T-helper 22 cell (primary cell): ENCODE measurements around the gene GUCY2C.

Source experiments
- DNase-seq: peaks from one replicate; pipeline ENCODE4 v3.0.0-alpha.2; 2020; ENCODE audit warnings: low read depth

GUCY2C gene

DNA sequence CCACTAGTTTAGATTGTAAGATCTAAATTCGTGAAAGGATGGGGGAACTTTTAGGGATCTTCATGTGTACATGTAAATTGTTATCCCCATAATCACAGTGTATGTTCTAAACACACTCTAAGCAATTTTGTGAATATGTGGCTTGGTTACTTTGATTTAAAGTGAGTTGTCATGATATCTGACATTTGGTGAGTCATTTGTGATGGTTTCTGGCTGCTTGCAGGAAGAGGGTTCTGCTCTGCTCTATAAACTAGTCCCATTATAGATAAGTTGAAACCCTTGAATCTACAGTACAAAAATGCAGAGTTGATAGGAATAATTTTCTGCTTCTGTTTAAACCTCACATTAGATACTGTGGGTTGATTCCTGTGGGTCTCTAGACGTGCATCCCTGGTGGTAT lies 14.8 kb downstream of the GUCY2C start:
- no peak for DNase-seq

- no peak for DNase-seq
These were observed 15.2 kb downstream of the GUCY2C start for GRCh38 chr12:14681190-14681589.

DNA sequence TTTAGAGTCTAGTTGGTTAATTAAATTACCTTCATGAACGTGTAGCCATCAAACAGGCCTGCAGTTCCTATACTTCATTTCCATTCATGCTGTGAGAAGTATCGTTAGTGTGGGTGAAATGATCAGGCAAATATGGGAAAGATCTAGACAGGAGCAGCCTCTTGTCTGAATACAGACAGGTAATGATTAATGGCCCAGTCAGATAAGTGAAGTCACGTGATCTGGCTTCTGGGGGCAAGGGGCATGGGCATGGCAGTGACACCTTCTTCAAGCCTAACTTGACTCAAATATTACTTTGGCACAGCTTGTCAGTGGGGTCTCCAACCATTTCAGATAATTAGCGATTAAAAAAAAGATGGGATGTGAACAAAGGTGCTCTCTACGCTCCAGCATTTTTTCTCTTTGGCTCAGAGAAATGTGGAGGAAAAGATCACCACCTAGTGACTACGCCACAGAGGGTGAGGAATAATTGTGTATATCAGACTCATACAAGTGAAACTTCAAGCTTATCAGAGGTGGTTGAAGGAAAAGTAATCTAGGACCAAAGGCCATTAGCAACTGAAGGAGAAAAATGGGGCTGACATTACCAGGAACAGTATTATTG lies 17.8 kb downstream of the GUCY2C start:
- no peak for DNase-seq

DNA sequence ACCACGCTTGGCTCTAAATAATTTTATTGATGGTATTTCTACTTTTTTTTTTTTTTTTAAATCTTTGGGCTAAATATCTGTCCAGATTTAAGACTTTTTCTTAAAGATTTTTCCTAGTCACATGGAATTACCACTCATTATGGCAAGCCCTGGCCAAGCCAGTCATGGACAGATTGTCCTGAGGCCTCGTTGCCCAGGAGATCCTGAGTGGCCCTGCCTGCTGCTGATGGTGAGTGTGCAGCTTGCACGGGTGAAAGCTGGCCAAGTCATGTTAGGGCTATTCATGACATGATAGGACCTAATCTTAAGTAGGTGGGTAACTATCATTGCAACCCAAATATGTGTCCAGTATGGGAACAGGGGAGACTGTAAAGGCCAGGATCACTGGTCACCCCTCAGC lies 27.8 kb downstream of the GUCY2C start:
- DNase-seq, result no peak

GRCh38 chr12:14665354-14666348 lies 30.7 kb downstream of the GUCY2C start:
- no peak for DNase-seq

DNA sequence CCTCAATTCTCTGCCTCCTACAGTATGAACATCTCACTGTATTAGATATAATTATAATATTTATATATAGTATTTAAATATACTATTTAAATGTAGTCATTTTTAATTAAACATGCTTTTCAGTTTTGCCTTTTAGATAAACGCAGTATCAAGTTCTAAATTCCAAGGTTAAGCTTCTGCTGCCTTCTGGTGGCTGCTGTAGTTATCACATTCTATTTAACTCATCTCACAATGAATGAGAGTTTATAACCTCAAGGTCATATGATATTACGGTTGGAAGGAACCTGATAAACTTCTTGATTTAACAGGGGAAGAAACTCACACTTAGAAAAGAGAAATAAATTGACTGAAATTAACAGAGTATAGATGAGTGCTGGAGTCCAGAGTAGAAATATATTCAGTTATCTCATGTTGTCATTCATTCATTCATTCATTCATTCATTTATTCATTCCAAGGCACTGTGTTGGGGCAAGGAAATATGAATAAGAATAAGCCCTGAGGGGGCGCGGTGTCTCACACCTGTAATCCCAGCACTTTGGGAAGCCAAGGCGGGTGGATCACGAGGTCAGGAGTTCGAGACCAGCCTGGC lies 31.9 kb downstream of the GUCY2C start:
- peak; percentile 1 for DNase-seq

GRCh38 chr12:14663002-14663401 lies 33.4 kb downstream of the GUCY2C start:
- DNase-seq, result no peak

- no peak for DNase-seq
These were observed 39.6 kb downstream of the GUCY2C start for GRCh38 chr12:14656846-14657245.

- DNase-seq, result no peak
These were observed 41.1 kb downstream of the GUCY2C start for GRCh38 chr12:14655284-14655683.

DNA sequence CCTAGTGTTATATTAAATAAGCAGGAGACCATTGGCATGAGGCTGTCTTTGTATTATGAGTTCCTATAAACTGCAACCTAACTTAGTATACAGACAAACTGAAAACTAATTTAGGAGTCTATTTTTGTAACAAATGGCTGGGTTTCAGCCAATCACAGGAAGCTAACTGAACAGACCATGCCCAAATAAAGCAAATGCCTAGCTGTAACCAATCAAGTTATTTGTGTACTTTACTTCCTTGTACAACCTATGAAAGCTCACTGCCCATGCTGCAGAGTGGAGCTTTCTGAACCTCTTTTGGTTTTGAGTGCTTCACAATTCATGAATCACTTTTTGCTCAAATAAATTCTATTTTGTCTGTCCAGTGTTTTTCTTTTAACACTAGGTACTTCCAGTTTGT lies 41.6 kb downstream of the GUCY2C start:
- DNase-seq, result no peak

- DNase-seq, result no peak
These were observed 42.0 kb downstream of the GUCY2C start for GRCh38 chr12:14654416-14654815.

- no peak for DNase-seq
These were observed 43.9 kb downstream of the GUCY2C start for GRCh38 chr12:14652483-14652882.

- no peak for DNase-seq
These were observed 45.0 kb downstream of the GUCY2C start for GRCh38 chr12:14651371-14651770.

DNA sequence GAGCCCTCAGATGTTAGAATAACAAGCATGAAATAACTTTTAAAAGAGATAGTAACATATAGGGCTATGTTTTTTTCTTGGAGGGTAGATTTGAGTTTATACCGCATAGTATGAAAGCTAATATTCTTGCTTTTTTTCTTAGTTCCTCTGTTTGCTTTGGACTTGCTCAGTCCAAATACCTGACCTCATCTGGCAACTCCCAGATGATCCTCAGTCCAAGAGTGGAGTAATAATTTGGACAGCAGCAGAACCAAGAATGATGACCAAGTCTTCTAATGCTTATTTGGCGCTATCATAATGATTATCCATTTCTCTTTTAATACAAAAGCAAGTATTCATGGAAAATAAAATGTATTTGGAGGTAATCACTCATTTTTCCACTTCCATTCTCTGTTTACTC lies 45.6 kb downstream of the GUCY2C start:
- DNase-seq, result no peak

DNA sequence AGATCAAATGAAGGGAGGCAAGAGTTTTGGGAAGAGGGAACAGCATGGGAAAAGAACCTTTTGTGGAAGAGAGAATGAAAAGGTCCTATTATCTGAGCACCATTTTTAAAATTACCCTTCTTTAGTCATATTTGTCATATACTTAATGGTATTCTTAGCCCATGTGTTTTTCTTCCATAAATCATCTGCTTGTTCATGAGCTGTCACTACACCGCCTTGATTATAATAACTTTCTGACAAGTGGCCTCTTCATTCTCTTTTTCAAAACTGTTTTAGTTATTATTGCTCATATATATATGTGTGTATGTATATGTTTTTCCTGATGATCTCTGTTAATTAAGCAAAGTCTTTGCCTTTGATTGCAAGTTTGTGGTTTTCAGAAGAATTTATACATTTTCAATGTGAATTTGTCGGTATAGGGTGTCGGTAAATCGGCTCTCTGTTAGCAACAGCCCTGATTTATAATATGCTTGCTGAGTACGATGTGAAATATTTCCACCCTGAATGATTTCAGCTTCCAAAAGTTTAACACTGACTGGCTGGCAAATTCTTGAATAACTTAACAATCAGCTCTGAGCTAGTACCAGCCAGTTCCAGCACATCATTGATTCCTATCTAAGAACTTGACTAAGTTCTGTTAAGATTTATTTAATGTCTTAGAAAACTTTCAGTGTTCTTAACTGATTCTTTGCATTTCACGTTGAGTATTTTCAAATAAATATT lies 49.2 kb downstream of the GUCY2C start:
- DNase-seq, result no peak

DNA sequence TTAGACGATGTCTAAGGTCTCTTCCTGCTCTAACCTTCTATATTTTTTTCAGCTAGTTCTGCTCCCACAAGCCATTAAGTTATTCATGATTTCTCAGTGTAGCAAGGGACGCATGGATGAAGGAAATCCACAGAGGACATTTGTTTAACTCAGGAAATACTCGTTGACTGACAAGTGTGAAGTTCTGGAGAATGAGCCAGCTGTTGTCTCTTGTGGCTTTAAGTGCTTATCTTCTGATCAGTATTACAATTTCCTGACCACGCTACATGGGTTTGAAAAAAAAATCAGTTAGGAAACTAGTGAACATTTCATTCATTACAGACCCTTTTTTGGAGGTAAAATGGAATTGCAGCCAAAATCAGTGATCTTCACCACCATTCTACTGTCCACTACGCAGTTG lies 53.1 kb downstream of the GUCY2C start:
- no peak for DNase-seq

DNA sequence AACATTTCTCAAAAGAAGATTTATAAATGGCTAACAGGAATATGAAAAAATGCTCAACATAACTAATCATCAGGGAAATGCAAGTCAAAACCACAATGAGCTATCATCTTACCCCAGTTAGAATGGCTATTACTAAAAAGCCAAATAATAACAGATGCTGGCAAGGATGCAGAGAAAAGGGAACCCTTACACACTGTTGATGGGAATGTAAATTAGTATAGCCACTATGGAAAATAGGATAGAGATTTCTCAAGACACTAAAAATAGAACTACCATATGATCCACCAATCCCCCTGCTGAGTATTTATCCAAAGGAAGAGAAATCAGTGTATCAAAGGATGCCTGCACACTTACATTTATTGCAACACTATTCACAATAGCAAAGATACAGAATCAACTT lies 58.3 kb downstream of the GUCY2C start:
- no peak for DNase-seq

- no peak for DNase-seq
These were observed 60.6 kb downstream of the GUCY2C start for GRCh38 chr12:14635776-14636175.

GRCh38 chr12:14630793-14631192 lies 65.6 kb downstream of the GUCY2C start:
- no peak for DNase-seq

DNA sequence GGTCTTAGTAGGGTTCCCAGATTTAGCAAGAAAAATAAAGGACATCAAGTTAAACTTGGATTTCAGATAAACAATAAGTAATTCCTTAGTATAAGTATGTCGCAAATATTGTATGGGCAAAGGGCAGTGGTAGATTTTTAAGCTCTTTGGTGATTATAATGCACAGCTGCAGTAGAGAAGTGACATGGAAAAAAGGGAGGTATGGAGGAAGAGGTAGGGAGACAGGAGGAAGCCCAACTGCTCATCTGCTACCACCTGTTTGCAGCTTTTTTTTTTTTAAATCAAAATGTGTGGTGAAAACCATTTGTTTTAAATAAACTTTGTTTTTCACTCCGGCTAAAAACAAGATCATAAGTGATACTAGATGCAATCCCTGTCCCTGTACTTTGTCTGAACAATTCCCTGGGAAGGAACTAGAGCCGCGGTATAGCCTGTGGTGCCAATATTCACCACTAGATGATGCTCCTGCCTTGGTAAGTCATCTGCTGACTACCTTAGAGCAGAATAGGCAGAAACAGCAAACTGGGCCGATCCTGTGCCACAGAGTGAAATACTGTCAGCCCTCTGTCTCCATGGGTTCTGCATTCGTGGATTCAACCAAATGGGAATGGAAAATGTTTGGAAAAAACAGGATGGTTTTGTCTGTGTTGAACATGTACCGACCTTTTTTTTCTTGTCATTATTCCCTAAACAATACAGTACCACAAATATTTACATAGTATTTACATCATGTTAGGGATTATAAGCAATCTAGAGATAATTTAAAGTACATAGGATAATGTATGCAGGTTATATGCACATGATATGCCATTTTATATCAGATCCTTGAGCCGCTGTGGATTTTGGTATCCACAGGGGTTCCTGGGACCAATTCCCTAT lies 66.3 kb downstream of the GUCY2C start:
- DNase-seq, result peak; percentile 11

- DNase-seq, result no peak
These were observed 67.6 kb downstream of the GUCY2C start for GRCh38 chr12:14628771-14629170.
